Mesodermal cell (in vitro differentiated cells): ENCODE results near the gene OBSL1.

Source experiments
- H3K27ac ChIP-seq: 2 replicates; pipeline ENCODE4 v1.7.0; 2013; ENCODE audit warnings: mild to moderate bottlenecking, low read depth, low read length, moderate library complexity; ENCODE audit not compliant: severe bottlenecking
- H3K36me3 ChIP-seq: 2 replicates; pipeline ENCODE4 v1.7.1; 2013; ENCODE audit warnings: mild to moderate bottlenecking, low read length, moderate library complexity; ENCODE audit not compliant: control insufficient read depth, insufficient read depth
- H3K4me1 ChIP-seq: one replicate; pipeline ENCODE4 v1.7.1; 2013; ENCODE audit warnings: mild to moderate bottlenecking, low read length; ENCODE audit not compliant: insufficient read depth, control insufficient read depth, poor library complexity, severe bottlenecking
- H3K4me3 ChIP-seq: 2 replicates; pipeline ENCODE4 v1.7.0; 2013; ENCODE audit warnings: low read length, control low read depth, mild to moderate bottlenecking; ENCODE audit not compliant: insufficient read depth, poor library complexity, severe bottlenecking; ENCODE audit errors: extremely low read depth
- H3K9me3 ChIP-seq: 2 replicates; pipeline ENCODE4 v1.7.1; 2013; ENCODE audit warnings: mild to moderate bottlenecking, low read length, moderate library complexity; ENCODE audit not compliant: control insufficient read depth
- WGBS, 2 experiments: methylation state at CpG; one replicate each; pipeline ENCODE4 v1.1.5; 2013; ENCODE audit warnings: missing lambda C conversion rate in 2 of 2; ENCODE audit not compliant: insufficient coverage in 2 of 2; 5-methylcytosine and 5-hydroxymethylcytosine counted together

The OBSL1 gene

GRCh38 chr2:219555956-219556355 is 15.4 kb downstream of the OBSL1 start:
- no peak overlapping the region for H3K27ac ChIP-seq
- H3K36me3 ChIP-seq: peaks cover 2% of the 10 kb centered on the region
- H3K4me3 ChIP-seq: no peak overlapping the region
- no peaks in the 10 kb centered on the region for H3K9me3 ChIP-seq
- WGBS, 2 experiments: 91 to 95% methylated on average over 15 to 17 of the region's 20 CpGs
- H3K4me1 ChIP-seq: peaks cover 8% of the 10 kb centered on the region

DNA sequence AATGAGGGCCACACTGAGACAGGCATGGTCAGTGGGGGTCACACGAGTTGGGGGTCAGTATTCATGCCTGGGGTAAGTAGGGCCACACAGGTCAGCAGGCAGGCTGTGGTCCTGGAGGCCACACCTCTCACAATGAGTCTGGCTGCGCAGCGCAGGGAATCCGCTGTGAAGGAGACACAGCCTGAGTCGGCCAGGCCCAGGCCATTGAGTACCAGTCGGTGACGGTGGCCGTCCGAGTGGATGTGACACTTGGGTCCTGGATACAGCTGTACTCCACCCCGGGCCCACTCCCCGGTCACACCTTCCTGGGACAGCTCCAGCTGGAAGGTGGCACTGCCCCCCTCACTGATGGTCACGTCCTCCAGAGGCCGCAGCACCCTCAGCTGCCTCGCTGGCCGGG is 17.0 kb downstream of the OBSL1 start:
- Histone ChIP-seq H3K4me3 (no peak overlapping the region), H3K27ac (no peak overlapping the region), H3K4me1 (no peaks in the 10 kb centered on the region), H3K9me3 (no peaks in the 10 kb centered on the region), H3K36me3 (peaks cover 2% of the 10 kb centered on the region)
- 94 to 97% methylated on average over 11 of the region's 15 CpGs for WGBS, 2 experiments

DNA sequence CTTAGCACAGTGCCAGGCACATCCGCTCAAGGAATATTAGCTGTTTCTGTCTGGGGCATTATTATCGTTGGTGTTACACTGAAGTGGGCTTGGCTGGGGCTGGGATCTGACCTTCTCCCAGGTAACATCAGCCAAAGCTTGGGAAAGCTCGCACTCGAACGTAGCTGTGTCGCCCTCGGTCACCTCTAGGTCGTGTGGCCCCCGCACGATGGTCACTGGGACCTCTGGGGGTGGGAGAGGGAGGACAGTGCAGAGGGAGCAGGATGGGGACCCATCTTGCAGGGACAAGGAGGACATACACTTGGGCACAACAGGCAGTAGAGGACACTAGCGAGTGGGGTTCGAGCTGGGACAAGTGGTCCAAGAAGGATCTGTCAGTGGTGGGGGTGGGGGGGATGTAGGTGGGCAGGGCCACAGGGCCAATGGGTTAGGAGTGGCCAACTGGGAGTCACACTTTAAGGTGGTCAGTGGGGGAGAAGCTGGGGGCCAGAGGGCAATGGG is 17.8 kb downstream of the OBSL1 start:
- H3K9me3 ChIP-seq: no peaks in the 10 kb centered on the region
- H3K36me3 ChIP-seq: no peaks in the 10 kb centered on the region
- no peak overlapping the region for H3K4me3 ChIP-seq
- no peaks in the 10 kb centered on the region for H3K4me1 ChIP-seq
- H3K27ac ChIP-seq: no peak overlapping the region
- 79 to 89% methylated on average over 12 of the region's 12 CpGs for WGBS, 2 experiments

- no peak overlapping the region for H3K27ac ChIP-seq
- H3K4me1 ChIP-seq: no peaks in the 10 kb centered on the region
- H3K9me3 ChIP-seq: no peaks in the 10 kb centered on the region
- peak overlapping the region; percentile 61 for H3K4me3 ChIP-seq
- no peaks in the 10 kb centered on the region for H3K36me3 ChIP-seq
- WGBS, 2 experiments: 56 to 57% methylated on average over 7 of the region's 7 CpGs
Observed at GRCh38 chr2:219553168-219553417, 18.2 kb downstream of the OBSL1 start.

DNA sequence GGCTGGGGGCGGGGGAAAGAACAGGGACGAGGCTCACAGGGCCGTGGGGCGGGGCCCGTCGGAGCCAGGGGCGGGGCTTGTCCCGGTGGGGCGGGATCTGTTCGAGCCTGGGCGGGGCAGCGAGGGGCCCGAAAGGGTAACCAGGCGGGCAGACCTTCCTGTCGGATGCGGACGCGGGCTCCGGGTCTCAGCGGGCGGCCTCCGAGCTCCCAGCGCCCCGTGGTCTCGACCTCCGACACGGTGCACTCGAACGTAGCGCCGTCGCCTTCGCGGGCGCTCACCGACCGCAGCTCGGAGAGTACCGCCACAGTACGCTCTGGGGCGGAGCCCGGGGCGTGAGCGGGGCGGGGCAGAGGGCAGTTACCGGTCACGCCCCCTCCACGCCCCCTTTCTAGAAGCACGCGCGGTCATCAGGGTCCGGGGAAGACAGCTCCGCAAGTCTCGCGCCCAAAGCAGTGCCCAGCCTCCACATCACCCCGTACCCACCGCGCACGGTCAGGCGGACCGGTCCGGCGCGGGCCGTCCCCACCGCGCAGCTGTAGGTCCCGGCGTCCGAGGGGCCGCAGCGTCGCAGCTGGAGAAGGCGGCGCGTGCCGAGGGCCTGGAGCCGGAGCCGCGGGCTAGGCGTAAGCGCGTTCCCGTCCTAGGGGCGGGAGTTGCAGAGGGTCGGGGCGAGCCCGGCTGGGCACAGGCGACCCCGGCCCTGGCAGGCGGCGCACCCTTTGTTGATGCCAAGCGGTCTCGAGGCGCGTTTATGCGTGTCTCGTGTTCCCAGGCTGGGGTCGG is 18.8 kb downstream of the OBSL1 start:
- no peaks in the 10 kb centered on the region for H3K36me3 ChIP-seq
- 2 to 3% methylated on average over 85 to 94 of the region's 99 CpGs for WGBS, 2 experiments
- peak overlapping the region; percentile 41 for H3K27ac ChIP-seq
- H3K4me3 ChIP-seq: peak overlapping the region; percentile 61
- H3K9me3 ChIP-seq: no peaks in the 10 kb centered on the region
- H3K4me1 ChIP-seq: no peaks in the 10 kb centered on the region

DNA sequence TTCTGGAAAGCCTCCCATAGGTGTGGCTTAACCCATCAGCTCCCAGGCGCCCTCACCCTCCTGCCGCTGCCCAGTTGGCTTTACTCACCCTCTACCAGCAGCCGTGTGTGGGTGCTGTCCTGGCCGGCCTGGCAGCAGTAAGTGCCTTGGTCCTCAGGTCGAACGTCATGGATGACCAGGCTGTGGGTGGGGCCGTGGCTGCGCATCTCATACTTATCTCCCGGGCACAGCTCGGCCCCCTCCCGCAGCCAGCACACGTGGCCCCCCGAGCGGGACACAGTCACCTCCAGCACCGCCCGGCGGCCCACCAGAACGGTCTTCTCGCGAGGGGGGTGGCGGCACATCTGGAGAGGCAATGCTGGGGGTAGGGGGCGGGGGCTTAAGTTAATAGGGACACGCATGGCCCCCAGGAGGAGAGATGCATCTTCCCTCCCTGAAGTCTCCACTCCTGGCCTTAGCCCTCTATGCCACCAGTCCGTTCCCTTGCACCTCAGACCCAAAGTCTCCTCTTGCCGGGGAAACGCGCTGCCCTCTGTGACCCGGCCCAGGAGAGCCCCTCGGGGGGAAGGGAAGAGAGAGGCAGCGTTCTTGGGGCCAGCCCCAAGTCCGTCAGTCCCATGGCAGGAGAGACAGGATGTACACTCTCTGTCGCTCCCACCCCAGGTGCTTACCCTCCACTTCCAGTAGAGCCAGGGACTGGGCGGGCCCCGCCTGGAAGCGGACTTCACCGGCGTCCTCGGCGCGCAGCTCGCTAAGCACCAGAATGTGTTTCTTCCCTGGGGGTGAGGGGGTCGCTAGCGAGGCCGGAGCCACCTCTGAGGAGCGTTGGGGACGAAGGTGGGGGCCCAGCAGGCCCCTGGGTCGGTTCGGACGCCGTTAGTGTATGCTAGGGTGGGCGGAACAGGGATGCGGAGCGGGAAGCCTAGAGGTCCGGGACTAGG is 19.6 kb downstream of the OBSL1 start:
- H3K27ac ChIP-seq: no peak overlapping the region
- no peaks in the 10 kb centered on the region for H3K36me3 ChIP-seq
- no peaks in the 10 kb centered on the region for H3K4me1 ChIP-seq
- no peaks in the 10 kb centered on the region for H3K9me3 ChIP-seq
- H3K4me3 ChIP-seq: peak overlapping the region; percentile 61
- 1 to 4% methylated on average over 24 to 30 of the region's 54 CpGs for WGBS, 2 experiments

DNA sequence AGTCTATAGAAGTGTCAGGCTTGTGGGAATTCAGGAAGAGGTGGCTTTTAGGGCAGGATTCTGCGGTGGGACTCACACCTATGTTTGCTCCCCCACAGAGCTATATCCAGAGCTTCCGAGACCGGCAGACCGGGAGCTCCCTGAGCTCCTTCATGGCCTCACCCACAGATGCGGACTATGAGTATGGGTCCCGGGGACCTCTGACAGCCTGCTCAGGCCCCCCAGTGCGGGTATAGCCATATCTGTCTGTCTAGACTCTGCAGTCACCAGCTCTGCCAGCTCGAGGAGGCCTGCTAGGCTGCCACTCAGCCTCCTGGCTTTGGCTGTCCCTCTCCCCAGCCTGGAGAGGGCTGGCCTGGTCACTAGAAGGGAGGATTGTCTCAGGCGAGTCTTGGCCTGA is 21.7 kb downstream of the OBSL1 start:
- H3K36me3 ChIP-seq: no peaks in the 10 kb centered on the region
- no peak overlapping the region for H3K4me3 ChIP-seq
- 90 to 92% methylated on average over 6 to 8 of the region's 9 CpGs for WGBS, 2 experiments
- no peak overlapping the region for H3K27ac ChIP-seq
- no peaks in the 10 kb centered on the region for H3K4me1 ChIP-seq
- no peaks in the 10 kb centered on the region for H3K9me3 ChIP-seq

DNA sequence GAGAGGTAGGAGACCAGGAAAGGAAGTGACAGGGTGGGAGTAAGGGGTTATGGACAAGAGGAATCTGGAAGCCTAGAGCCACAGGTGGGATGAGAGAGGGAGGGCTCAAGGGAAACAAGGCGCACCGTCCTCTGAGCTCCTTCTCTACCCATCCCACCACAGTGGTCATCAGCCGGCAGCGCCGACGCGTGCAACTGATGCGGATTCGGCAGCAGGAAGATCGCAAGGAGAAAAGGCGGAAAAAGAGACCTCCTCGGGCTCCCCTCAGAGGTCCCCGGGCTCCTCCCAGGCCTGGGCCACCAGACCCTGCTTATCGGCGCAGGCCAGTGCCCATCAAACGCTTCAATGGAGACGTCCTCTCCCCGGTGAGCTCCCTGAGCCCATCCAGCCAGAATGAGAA is 22.3 kb downstream of the OBSL1 start:
- peaks cover 4% of the 10 kb centered on the region for H3K4me1 ChIP-seq
- WGBS, 2 experiments: 95 to 96% methylated on average over 10 to 16 of the region's 18 CpGs
- H3K36me3 ChIP-seq: no peaks in the 10 kb centered on the region
- H3K4me3 ChIP-seq: no peak overlapping the region
- H3K27ac ChIP-seq: no peak overlapping the region
- no peaks in the 10 kb centered on the region for H3K9me3 ChIP-seq

- H3K36me3 ChIP-seq: no peaks in the 10 kb centered on the region
- 95 to 96% methylated on average over 26 of the region's 26 CpGs for WGBS, 2 experiments
- H3K4me3 ChIP-seq: no peak overlapping the region
- H3K27ac ChIP-seq: no peak overlapping the region
- H3K9me3 ChIP-seq: no peaks in the 10 kb centered on the region
- H3K4me1 ChIP-seq: peaks cover 5% of the 10 kb centered on the region
Observed at GRCh38 chr2:219547621-219548020, 23.7 kb downstream of the OBSL1 start.

DNA sequence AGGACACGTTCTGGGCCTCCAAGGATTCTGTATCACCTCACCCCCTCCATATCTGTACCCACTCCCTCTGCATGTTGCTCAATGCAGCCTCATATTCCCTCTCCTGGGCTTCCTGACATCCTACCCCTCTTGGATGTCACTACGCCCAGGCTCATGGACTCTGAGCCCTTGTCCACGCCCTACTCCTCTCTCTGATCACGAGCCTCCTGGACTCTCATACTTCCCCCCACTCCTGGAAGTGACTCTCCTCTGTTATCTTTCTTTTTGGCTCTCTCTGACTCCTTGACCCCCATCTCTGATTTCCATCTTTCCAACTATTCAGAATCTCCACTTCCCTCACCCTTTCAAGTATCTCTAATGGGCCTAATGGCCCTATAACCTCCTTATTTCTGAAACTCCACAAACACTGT is 25.4 kb downstream of the OBSL1 start:
- peaks cover 5% of the 10 kb centered on the region for H3K36me3 ChIP-seq
- H3K27ac ChIP-seq: no peak overlapping the region
- 80 to 86% methylated on average over 4 of the region's 4 CpGs for WGBS, 2 experiments
- peaks cover 10% of the 10 kb centered on the region for H3K4me1 ChIP-seq
- H3K9me3 ChIP-seq: no peaks in the 10 kb centered on the region
- H3K4me3 ChIP-seq: no peak overlapping the region
